Metanephros (tissue), 1 donor: ENCODE data around the gene EXTL2. TPM values are rescaled to one million over a fixed set of nuclear protein-coding genes. Genes with fewer than 3 reads are reported as not detected.

ENCODE experiments used
- total RNA-seq: library from RNA; depleted of rRNA; stranded (reverse); fragments of >200 nt; gene quantifications from one replicate; pipeline ENCODE4 v1.2.3, GENCODE V29; 2014

The EXTL2 gene, protein sequence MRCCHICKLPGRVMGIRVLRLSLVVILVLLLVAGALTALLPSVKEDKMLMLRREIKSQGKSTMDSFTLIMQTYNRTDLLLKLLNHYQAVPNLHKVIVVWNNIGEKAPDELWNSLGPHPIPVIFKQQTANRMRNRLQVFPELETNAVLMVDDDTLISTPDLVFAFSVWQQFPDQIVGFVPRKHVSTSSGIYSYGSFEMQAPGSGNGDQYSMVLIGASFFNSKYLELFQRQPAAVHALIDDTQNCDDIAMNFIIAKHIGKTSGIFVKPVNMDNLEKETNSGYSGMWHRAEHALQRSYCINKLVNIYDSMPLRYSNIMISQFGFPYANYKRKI
- total RNA-seq, result 39.5 TPM

DNA sequence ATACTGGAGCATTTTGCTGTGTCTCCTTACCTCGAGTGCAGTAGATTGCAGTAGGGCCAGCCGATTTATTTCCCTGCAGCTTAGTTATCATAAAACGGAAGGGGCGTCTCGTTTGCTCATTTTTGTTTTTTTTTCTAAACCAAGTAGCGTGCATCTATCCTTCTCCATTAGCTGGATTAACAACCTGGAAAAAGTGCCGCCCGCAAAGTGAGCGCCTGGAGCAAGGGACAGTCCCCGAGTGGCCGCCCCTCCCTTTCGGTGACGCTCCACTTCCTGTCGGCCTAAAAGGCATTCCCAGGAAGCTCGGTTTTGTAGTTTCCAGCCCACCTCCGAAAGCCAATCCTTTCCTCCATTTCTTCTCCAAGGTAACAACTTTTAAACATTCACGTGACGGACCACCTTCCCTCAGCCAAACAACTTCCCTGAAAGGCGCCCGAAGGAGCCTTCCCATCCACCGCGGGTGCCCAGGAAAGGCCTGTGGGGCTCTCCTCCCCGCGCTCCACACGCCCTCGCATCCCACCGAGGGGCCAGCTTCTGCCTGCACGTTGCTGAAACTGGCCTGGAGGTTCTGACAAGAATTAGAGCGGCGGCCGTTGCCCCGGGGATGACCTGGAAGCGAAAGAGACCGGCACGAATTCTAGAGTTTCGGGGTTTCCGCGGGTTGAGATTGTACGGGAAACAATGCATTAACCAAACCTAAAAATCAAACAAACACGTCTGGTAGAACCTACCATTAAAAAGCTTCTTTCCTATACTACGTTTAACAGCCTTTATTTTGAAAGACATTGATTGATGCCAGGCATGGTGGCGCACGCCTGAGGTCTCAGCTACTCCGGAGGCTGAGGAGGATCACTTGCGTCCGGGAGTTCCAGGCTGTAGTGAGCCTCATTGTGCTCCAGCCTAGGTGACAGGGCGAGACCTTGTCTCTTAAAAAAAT is at the start of gene EXTL2:
TSS of gene EXTL2 (minus strand) at position 240 of the 937 bp plus-strand sequence. CDS start 6,085 bp downstream, outside the sequence.

DNA sequence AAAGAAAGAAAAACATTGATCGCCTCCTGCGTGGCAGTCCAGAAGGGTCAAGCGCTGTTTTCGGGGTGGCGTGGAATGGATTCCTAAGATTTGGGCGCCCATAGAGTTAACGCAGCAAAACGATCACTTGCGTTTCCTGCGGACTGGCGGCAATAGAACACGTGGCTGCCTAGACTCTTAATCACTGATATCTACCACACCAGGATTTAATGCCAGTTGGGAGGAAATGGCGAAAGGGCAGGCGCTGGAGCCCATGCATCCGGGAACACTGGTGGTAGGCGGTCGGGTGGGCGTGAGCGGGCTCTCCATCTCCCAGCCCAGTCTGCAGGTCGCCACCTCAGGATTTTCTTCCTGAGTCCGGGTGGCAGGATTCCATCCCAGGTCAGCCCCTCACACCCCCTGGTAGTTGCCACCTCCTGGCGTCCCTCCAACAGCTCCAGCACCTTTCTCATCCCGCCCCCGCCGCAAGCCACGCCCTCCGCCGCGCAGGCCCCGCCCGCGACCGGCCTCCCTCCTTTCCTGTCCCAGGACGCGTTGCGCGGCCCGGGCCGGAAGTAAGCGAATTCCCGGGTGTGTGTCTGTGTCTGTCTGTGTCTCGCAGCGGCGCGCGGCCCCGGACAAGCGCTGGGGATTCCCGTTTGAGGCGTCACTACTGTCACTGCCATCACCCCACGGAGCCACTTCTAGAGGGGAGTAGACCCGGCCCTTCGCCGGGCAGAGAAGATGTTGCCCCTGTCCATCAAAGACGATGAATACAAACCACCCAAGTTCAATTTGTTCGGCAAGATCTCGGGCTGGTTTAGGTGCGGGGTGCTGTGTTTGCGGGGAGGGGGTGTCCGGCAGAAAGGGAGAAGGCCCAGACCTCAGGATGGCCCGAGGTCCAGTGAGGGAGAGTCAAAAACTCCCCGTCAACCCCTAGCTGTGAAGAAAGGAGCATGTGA is 1.2 kb upstream of the EXTL2 start, which contains the start of gene SLC30A7:
TSS of gene SLC30A7 (plus strand) at position 551 of the 941 bp plus-strand sequence. CDS start at position 724, 173 bp downstream.

Other genes with a start within 250 kb of the EXTL2 start
- 100 TPM for gene VCAM1, start 175.1 kb downstream of the EXTL2 start, total RNA-seq
- 24.6 TPM for gene SLC30A7, start 1.2 kb upstream of the EXTL2 start, total RNA-seq
- 31.5 TPM for gene DPH5, start 130.9 kb upstream of the EXTL2 start, total RNA-seq